ENCODE results near the gene WDR7.

Gene WDR7

DNA sequence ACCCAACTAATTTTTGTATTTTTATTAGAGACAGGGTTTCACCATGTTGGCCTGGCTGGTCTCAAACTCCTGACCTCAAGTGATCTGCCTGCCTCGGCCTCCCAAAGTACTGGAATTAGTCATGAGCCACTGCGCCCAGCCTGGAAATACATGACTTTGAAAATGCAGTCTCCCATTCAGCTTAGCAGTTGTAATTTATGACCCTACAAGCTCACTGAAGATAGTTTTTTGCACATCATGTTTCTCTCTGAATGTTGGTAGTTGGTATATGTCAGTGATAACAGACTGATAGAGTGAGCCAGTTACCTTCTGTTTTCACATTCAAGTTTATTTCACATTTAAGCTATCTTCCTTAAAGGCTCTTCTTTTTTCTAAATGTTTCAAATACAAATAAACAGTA is 7.1 kb downstream of the WDR7 start:
- no peak for DNase-seq

DNA sequence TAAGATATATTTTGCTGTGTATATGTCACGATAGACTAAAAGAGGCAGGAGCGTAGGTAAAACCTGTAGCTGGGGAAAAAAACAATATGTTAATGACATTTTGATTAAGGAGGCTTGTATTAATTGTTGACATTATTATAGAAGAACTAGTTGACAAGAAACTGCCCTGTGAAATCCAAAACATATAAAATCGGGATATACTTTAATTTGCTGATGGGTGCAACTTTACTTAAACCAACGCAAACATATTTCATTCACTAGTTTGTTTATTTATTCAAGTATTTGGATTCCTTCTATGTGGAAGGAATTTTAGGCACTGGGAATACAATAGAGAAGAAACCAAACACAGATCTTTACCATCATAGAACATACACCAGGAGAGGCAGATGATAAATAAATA is 8.0 kb downstream of the WDR7 start:
- DNase-seq: no peak

DNA sequence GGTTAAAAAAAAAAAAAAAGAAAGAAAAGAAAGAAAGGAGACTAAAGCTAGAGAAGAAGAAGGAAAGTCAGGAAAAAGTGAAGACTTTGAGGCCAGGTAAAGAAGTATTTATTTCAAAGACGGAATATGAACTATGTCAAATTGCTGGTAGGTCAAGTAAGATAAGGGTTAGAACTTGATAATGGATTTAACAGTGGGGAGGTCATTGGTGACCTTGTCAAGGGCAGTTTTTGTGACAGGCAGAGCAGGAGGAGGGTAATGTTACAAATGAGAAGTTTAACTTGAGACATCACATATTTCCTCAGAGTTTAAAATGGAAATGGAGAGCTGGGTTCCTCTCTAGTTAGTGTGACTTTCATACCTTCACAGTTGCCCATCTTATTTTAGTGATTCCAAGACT is 9.5 kb downstream of the WDR7 start:
- no peak for DNase-seq

DNA sequence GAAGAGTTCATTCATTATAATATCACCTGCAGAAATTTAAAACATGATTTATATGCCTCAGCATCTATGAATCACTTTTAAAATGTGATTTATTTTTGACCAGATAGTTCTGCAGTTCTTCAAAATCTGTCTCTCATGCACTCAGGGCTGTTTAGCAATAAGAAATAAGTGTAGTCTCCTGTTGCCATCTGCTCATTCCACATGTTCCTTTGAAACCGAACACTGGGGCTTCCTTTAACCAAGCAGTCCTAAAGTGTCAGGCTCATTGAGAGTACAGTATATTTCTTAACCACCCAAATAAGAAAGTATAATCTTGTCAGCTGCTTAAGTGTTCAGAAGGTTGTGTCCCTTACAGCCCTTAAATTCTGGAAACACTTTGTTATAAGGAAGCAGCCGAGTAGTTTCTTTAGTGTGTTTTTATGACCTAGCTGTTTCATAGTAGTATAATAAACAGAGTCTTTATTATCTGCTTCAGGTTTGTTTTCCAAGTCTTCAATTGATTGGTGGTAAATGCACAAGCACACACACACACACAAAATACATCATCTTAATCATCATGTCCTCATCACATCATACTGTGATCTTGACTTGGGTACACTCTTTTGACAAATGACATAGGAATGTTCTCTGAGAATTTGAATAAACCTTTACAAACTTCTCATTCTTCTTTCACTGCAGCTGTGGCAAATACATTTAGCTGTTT is 10.4 kb downstream of the WDR7 start:
- DNase-seq: no peak

DNA sequence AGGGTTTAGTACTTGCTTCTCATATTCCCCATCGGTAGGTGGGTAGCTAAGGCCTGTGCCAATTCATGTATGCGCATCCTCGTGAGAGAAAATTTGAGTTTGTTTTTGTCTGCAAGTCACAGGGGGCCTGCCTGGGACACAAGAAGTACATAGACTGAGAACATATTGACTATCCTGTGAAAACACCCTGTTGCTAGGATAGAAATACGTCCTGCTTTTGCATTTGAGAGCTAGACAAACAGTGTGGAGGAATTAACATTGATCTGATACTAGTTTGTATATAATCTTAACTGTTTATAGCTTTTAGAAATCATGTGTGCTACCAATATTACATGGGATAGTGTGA is 10.9 kb downstream of the WDR7 start:
- DNase-seq: no peak

DNA sequence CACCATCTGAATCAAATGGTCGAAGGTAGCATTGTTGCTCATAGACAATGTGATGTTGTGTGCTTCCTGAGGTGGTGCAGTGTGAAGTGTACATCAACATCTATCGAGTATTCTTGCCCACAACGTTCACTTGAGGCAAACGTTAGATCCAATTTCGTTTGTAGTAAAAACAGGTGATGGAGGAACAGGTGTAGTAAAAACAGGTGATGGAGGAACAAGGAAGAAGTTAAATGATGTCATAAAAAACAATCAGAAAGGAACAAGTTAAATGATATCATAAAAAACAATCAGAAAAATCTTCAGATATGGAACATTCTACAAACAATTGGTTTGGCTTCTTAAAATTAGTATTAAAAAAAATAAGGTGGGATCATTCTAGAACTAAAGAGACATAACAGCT is 11.3 kb downstream of the WDR7 start:
- DNase-seq: no peak

DNA sequence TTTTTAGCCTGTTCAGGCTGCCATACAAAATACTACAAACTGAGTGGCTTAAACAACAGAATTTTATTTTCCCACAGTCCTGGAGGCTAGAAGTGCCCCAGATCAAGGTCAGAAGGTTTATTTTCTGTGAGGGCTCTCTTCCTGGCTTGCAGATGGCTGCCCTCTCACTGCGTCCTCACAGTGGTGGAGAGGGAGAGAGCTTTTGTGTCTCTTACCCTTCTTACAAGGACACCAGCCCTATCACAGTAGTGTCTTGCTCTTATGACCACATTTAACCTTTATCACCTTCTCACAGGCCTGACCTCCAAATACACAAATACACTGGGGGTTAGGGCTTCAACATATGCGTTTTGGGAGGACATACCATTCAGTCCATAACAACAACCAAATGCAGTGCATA is 11.7 kb downstream of the WDR7 start:
- DNase-seq: no peak

DNA sequence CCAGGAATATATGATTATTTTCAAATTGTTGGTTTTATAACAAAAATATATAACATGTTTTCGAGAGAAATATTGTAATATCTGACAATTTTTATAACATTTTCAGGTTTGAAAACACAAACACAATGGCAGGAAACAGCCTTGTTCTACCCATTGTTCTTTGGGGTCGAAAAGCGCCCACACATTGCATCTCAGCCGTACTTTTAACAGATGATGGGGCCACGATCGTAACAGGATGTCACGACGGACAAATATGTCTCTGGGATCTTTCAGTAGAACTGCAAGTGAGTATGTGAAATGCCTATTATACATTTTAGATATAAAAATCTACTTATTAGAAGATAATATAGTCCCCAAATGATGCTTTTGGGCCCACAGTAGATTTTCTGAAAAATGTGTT is 21.2 kb downstream of the WDR7 start:
- DNase-seq: no peak

DNA sequence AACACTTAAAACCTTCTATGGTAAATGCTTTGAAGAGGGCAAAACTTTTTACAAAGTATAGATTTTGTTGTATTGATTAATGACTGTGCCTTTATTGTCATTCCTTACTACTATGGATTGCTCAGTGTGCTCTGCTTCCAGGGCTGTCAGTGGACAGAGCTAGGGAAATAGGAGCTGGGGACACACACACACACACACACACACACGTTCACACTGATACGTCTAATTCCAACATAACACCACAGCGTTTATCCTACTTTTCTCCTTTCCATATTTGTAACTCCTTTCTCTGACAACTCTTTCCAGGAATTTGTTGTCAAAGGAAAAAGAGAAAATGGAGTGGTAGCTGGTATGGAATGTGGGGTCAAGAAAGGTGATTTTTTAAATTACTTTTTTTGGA is 21.8 kb downstream of the WDR7 start:
- DNase-seq: no peak

DNA sequence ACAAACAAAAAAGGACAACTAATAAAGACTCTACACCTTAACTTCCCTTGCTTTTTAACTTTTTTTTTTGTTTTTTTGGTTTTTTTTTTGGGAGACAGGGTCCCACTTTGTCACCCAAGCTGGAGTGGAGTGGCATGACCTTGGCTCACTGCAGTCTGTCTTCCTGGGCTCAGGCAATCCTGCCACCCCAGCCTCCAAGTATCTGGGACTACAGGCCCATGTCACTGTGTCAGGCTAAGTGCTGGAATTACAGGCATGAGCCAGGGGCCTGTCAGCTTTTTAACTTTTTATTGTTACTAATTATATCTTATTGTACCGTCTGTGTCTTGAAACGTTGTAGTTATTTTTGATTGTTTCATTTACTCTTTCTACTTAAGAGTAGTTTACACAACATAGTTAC is 25.5 kb downstream of the WDR7 start:
- DNase-seq: no peak

DNA sequence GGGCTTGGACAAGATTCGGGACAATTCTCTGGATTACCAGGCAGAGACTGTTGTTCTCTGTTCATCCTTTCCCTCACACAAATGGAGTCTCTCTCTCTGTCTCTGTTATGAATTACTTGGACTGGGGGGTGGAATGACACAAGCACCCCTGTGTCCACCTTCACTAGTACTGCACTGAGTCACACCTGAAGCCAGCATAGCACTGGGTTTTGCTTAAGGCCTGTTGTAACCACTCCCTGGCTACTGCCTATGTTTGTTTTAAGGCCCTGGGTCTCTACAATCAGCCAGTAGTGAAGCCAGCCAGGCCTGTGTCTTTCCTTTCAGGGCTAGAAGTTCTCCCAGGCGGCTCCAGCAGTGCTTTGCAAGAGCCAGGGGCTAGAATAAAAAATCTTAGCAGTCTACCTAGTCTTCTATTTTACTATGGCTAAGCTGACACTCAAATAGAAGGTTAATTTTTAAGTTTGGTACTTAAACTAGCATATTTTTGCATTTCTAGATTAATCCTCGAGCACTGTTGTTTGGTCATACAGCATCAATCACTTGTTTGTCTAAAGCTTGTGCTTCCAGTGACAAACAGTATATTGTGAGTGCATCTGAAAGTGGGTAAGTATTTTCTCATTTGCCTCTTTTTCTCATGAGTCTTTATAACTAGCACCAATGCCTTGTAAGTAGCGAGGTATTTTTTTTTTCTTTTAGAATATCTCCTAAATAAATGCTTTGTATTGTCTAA is 27.8 kb downstream of the WDR7 start:
- DNase-seq: no peak

DNA sequence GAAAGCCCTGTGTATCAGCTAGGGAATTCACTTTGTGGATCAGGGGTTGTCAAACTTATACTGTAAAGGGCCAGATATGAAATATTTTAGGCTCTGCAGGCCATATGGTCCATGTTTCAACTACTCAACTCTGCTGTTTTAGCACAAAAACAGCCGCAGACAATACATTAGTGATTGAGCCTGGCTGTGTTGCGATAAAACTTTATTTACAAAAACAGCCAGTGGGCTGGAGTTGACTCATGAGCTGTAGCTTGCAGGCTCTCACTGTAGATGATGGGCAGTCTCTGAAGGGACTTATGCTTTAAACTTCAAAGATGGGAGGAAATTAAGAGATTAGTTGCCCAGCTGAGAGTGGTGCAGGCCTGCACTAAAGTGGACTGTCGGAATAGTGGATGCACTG is 33.1 kb downstream of the WDR7 start:
- DNase-seq: no peak

DNA sequence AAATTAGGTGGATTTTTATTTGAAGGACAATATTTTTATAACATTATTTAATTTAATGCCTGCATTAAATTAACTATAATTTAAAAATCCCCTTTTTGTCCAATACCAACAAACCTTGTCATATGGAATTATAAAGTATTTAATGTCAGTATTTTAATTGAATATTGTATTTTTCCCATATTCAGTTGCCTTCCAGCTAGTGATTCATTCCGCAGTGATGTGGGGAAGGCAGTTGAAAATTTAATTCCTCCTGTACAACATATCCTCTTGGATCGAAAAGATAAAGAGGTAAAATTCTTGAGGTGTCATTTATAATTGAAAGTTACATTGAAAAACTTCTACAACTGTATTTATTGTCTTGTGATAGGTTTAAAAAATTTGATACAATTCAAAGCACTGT is 40.4 kb downstream of the WDR7 start:
- no peak for DNase-seq

DNA sequence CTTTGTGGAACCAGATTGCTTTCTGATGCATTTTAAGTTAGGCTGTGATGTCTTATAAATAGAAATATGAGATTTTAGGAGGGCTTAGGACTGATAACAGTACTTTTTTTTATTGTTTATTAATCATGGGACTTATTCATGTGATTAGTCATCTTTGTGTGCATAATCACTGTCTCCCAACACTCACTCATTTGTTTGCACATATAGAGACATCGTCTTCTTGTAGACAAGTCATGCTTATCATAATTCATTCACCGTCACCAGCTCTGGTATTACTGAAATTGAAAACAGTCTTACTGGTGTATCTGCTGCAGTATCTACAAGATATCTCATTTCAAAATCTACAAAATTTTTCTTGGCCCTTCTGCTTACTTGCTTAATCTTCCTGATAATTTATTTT is 45.8 kb downstream of the WDR7 start:
- DNase-seq: no peak

DNA sequence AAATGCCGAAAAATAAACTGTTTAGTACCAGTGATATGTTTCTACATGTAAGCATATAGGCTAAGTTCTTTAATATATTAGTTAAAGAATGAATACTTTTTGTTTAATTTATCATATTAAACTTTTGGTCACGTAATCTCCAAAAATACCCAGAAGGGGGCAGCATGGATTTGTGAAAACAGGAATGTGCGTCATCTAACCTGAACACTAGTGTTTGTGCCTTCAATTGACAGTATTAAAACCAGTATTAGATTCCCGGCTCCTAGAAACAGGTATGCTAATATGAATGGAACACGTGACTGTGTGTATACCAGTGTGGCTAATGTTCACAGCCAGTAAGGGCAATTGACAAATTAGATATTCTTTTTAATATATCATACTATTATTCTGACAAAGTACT is 51.8 kb downstream of the WDR7 start:
- DNase-seq: no peak

DNA sequence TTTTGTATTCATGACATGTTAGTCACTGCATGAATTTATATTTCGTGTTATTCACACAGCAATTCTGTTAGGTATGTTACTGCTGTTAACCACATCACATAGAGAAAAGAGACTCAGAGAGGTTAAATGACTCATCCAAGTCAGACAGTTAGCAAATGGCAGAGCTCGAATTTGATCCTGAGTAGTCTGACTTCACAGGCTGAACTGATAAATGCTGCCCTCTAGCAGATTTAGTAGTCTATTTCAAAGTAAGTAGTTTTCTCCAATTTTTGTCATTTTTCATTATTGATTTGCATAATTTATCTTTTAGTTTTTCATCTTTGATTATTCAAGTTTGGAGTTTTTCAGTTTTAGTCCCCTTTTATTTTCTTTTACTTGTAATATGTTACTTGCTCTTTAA is 58.3 kb downstream of the WDR7 start:
- no peak for DNase-seq

DNA sequence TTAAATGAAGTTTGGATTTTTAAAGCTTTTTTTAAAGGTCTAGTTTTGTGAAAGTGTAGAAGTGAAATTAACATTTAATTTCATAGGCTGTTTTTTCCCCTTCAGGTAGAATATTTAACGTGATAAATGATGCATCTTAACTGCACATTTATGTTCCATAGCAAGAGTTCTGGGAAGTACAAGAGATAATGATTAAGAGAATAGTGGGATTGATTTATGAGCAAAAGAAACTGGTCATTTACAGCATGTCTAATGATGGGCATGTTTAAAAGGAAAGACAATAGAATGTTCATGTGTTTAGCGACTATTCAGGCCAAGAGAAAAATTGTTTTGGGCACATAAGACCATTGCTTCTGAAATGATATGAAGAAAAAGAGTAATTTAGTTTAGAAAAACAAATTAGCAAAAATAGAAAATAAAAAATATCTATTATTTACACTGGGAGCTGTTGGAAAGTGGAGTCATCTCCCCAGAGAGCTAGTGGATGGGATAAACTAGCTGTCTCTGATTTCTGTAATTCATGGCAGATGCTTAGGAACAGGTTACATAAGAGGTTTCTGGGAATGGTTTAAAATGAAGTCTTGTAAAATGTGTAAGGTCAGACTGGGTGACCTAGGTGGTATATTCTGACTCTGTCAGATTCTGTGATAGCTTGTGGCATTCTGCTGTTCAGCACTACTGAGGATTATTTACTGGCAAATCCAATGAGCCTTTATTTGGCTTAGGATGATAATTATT is 60.7 kb downstream of the WDR7 start:
- DNase-seq: no peak

DNA sequence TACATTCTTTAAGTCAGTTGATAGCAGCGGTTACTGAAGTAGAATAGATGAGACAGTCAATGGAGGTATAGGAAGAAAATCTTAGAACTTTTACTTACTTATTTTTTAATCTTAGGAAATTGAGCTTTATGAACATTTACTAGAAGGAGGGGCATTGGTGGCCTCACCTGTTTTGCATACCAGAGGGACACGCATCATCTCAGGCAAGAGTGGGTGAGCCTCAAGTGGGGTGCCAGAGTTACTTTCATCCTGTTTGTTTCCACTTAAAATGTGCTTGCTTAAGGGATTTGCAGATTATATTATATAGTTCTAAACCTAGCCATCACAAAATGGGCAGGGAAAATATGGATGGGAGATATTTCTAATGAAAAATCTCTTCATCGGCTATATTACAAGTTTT is 61.6 kb downstream of the WDR7 start:
- DNase-seq: no peak

DNA sequence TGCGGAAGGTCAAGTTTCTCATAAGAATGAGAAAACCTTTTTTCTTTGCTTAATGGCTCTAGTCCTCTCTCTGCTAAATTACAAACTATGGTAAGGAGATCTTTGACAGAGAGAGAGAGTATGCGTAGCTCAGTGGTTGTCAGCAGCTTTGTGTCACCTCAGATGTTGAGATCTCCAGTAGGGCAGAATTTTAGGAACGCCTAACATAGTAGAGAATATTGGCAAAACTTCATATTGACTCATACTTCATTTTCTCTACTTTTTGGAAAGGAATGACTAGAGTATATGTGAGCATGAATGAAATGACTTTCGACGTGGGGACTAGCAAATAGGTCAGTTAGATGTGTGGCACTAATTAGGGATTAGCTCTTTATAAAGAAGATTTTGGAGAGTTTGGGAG is 64.0 kb downstream of the WDR7 start:
- DNase-seq: no peak

DNA sequence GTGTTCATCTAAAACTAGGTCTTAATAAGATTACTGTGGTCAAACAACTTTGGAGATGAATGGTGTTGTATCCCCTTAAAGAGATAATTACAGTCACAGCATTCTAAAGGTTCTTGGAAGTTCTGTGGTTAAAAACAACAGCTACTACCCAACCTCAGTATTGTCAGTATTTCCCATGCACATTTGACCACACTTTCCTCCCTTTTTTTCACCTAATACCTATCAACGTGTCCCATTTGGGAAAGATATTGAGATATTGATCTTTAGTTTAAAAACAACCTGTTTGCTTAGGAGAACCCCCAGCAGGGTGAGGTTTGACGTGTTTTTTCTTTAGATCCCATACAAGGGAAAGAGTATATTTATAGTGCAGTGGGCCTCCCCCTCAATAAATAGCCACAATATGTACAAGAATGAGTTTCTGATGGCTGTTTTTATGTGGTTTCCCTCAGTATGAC is 65.6 kb downstream of the WDR7 start:
- DNase-seq: no peak

DNA sequence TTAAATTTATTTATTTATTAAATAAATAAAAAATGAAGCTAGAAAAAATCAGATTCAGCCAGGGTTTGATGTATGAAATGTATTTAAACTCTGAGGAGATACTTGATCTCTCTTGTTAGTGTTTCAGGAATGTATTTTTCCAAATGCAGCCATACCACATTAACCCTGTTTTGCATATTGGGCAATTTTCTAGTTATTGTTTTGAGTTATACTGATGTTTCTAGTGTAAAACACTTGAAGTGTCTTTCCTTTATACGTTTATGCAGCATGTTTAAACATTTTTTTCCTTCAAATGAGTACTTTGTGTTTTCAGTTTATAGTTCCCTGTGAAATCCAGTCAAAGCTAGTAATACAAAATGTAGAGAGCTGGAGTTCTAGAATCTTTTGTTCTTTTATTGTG is 69.9 kb downstream of the WDR7 start:
- DNase-seq: no peak

DNA sequence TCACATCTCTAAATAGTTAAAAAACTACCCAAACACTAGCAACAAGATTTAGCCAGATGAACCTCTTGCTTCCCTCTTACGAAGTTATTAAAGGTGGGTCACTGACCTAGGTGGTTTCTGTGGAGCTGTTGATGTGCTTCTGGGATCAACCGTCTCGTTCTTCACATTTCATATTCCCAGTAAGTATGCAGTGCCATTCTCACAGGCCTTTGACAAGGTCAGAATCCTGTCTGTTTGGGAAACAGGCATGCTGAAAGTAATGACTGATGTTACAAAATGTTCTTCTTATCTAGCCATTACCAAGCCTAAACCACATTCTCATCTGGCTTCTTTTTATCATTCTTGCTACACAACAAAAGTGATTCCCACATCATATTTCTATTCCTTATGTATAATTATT is 70.3 kb downstream of the WDR7 start:
- no peak for DNase-seq

DNA sequence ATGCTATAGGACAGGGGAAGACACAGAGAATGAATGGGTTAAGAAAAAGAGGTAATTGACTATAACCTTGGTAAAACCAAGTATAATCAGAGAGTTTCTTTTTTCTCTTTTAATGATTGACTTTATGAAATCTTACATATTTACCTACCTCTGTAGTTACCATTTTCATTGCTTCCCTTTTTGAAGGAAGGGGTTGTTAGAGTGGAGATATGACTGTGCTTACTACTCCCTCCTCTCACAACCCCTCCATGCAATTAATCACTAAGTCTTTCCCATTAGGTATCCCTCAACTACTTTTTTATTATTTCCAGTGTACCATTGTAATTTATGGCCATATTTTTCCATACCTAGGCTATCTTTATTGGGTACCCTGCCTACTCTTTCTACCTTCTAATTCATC is 71.4 kb downstream of the WDR7 start:
- no peak for DNase-seq

DNA sequence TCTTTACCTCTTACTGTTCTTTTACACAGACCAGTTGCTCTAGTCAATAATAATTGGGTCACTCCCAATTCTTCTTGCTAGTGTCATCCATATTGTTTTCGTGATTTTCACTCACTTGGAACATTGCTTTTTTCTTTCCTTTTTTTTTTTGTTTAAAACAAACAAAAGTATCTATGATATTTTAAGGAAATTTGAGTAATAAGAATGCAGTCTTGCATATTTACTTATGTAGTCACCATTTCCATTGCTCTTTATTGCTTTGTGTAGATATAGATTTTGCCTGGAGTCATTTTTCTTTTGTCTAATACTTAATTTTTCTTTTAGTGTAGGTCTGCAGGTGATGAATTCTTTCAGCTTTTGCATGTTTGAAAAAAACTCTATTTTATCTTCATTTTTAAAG is 71.9 kb downstream of the WDR7 start:
- no peak for DNase-seq

Data from activated naive CD4-positive, alpha-beta T cell (primary cell).